ENCODE data around the gene TSPAN17. TPM values are rescaled to one million over a fixed set of nuclear protein-coding genes. Genes with fewer than 3 reads are reported as not detected.

The TSPAN17 gene
- total RNA-seq, 1 experiment from 2014 or later = 50.1 TPM

DNA sequence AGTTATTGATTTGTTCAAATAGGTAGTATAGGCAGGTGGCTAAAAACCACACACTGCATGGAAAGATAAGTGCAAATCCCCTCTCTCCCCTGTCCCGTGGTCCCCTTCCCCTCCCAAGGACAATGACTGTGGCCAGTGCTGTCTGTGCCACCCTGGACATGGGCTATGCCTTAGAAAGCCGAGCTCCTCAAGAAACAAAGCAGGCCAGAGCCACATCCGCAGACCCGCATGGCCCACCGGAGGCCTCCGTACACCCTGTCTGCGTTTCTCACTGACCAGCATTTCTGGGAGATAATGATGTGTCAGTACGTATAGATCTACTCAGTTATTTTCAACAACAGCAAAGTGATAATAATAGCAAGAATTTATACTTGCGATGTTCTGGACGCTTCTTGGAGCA lies 16.3 kb downstream of the TSPAN17 start:
- H3K4me2 ChIP-seq (ENCODE audit: low read length) = no peak overlapping the region
- H2AFZ ChIP-seq (ENCODE audit: low read depth, low read length, poor library complexity, severe bottlenecking) = no peak overlapping the region
- no peaks in the 10 kb centered on the region; a peak in 1 of 4 replicates for H3K4me1 ChIP-seq (ENCODE audit: control insufficient read depth in 1 of 2, insufficient read depth in 2 of 2, low read length in 2 of 2)
- no peak overlapping the region for H3K9ac ChIP-seq (ENCODE audit: low read length)
- intact Hi-C loops (cut with micrococcal nuclease) = loop anchor here (5.0 kb wide), 1 partner anchor 159 kb away; no protein-coding TSS in a partner anchor
- DNase-seq (ENCODE audit: low read depth, low spot score) (no peak), ATAC-seq (no peak)
- no peaks in the 10 kb centered on the region for H3K79me2 ChIP-seq (ENCODE audit: insufficient read depth, low read length)
- H4K20me1 ChIP-seq (ENCODE audit: insufficient read depth) = no peaks in the 10 kb centered on the region
- TF ChIP-seq, protein P1, sequence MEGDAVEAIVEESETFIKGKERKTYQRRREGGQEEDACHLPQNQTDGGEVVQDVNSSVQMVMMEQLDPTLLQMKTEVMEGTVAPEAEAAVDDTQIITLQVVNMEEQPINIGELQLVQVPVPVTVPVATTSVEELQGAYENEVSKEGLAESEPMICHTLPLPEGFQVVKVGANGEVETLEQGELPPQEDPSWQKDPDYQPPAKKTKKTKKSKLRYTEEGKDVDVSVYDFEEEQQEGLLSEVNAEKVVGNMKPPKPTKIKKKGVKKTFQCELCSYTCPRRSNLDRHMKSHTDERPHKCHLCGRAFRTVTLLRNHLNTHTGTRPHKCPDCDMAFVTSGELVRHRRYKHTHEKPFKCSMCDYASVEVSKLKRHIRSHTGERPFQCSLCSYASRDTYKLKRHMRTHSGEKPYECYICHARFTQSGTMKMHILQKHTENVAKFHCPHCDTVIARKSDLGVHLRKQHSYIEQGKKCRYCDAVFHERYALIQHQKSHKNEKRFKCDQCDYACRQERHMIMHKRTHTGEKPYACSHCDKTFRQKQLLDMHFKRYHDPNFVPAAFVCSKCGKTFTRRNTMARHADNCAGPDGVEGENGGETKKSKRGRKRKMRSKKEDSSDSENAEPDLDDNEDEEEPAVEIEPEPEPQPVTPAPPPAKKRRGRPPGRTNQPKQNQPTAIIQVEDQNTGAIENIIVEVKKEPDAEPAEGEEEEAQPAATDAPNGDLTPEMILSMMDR (IDR thresholded peaks at IDR 0.05 in 2 of 3, conservative IDR thresholded peaks at IDR 0.05 in 1 of 3; ENCODE audit: borderline replicate concordance in 1 of 3, insufficient read depth in 1 of 3, low read depth in 2 of 3, low read length in 2 of 3) = no peak
- TF ChIP-seq SIN3A (IDR thresholded peaks at IDR 0.05; ENCODE audit: low read depth) (no peak), EZH2 (IDR thresholded peaks at IDR 0.05) (no peak), POLR2A (IDR thresholded peaks at IDR 0.05; ENCODE audit: borderline replicate concordance, extremely low read depth, insufficient read depth, insufficient read length) (no peak), FOSL1 (IDR thresholded peaks at IDR 0.05; ENCODE audit: low read depth) (no peak), EZH2phosphoT487 (IDR thresholded peaks at IDR 0.05; ENCODE audit: borderline replicate concordance) (no peak), YY1 (IDR thresholded peaks at IDR 0.05; ENCODE audit: extremely low read depth, insufficient replicate concordance, low read depth, low read length) (no peak), ZNF274 (IDR thresholded peaks at IDR 0.05; ENCODE audit: low read depth, low read length) (no peak), CEBPB (IDR thresholded peaks at IDR 0.05; ENCODE audit: low read depth) (no peak), ELF1 (IDR thresholded peaks at IDR 0.05; ENCODE audit: borderline replicate concordance, low read depth) (no peak), POLR2AphosphoS5 (IDR thresholded peaks at IDR 0.05; ENCODE audit: low read depth, low read length) (no peak), RAD21 (IDR thresholded peaks at IDR 0.05; ENCODE audit: low read depth) (no peak), EGR1 (IDR thresholded peaks at IDR 0.05; ENCODE audit: low read depth) (no peak), SRF (IDR thresholded peaks at IDR 0.05; ENCODE audit: low read depth) (no peak), JUND (IDR thresholded peaks at IDR 0.05) (no peak), SP1 (IDR thresholded peaks at IDR 0.05; ENCODE audit: low read depth) (no peak)
- no TSS peak for BruUV-seq (replicated peaks)
- ChIA-PET POLR2A (no interaction called here), CTCF (no interaction called here), RAD21 (ENCODE audit: low non-redundant PET in 1 of 2, low total read pairs in 2 of 2, uncharacterized antibody in 2 of 2, unreplicated experiment in 2 of 2) (no interaction called here)
- no peaks in the 10 kb centered on the region for H3K36me3 ChIP-seq (ENCODE audit: control insufficient read depth in 1 of 2, insufficient read depth in 2 of 2, low read length in 2 of 2)
- no peak overlapping the region for H3K4me3 ChIP-seq (replicated peaks in 1 of 2; ENCODE audit: low read depth in 1 of 2, low read length in 2 of 2)
- no peaks in the 10 kb centered on the region for H3K27me3 ChIP-seq (ENCODE audit: insufficient read depth, low read length)
- no peaks in the 10 kb centered on the region for H3K9me2 ChIP-seq (ENCODE audit: insufficient read depth)
- no peak overlapping the region for H3K27ac ChIP-seq (ENCODE audit: low read depth, low read length)
- no peaks in the 10 kb centered on the region for H3K9me3 ChIP-seq (ENCODE audit: control insufficient read depth in 1 of 2, insufficient read depth in 1 of 2, low read depth in 1 of 2, low read length in 2 of 2)

All from HCT116 (cell line).